Sigmoid colon (tissue), 4 donors: ENCODE results near the gene LIMS4.
"Not testable (repeated sequence)": the region's sequence is repeated elsewhere in the genome, so short reads cannot be mapped to it uniquely, and the experiment has no call there.

Experiments used
- POLR2A ChIP-seq, 2 donors: fragments of 450-650 bp; IDR thresholded peaks; one replicate each; pipeline ENCODE4 v1.6.1; 2016; ENCODE audit warnings: antibody characterized with exemption in 2 of 2, mild to moderate bottlenecking in 2 of 2, moderate library complexity in 2 of 2
- POLR2AphosphoS5 ChIP-seq, 4 donors: sonication (generic); formaldehyde crosslinking; IDR thresholded peaks; one replicate each; pipeline ENCODE4 v1.6.1; 2017; ENCODE audit warnings: antibody characterized with exemption in 4 of 4
- TF ChIP-seq, protein P1 (sequence below), 4 experiments: fragments of 450-650 bp in 3 of 4; fragments of 200-600 bp in 1 of 4; IDR thresholded peaks; one replicate each; pipeline ENCODE4 v1.5.1; 2016 to 2019; ENCODE audit warnings: antibody characterized with exemption in 4 of 4, mild to moderate bottlenecking in 3 of 4, moderate library complexity in 2 of 4

DNA sequence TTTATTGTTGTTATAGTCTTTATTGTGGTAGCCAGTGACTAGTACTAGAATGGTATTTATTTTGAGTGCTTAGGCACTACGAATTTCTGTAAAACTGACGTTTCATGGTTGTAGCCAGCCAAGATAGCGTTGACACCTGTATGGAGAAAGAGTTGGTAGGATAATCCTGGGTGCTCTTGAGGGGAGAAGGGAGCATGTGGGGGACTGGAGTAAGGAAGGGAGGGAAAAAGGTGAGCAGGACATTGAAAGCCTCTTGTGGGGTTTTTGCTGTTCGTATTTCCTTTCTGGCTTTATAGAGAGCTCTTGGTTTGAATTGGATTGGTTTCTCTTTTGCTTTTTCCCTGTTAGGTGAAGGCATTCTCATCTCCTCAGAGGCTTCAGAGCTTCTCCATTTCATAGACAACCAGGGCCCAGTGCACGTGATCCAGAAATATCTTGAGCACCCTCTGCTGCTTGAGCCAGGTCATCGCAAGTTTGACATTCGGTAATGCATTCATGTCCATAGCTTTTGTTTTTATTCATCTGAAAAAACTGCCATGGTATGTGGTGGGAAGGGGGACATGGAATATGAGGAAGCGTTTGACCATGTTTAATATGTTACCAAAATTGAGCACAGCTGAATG lies 27.2 kb upstream of the LIMS4 start:
- not testable (repeated sequence) for TF ChIP-seq POLR2A, POLR2AphosphoS5 (IDR thresholded peaks at IDR 0.05)
- TF ChIP-seq, protein P1, sequence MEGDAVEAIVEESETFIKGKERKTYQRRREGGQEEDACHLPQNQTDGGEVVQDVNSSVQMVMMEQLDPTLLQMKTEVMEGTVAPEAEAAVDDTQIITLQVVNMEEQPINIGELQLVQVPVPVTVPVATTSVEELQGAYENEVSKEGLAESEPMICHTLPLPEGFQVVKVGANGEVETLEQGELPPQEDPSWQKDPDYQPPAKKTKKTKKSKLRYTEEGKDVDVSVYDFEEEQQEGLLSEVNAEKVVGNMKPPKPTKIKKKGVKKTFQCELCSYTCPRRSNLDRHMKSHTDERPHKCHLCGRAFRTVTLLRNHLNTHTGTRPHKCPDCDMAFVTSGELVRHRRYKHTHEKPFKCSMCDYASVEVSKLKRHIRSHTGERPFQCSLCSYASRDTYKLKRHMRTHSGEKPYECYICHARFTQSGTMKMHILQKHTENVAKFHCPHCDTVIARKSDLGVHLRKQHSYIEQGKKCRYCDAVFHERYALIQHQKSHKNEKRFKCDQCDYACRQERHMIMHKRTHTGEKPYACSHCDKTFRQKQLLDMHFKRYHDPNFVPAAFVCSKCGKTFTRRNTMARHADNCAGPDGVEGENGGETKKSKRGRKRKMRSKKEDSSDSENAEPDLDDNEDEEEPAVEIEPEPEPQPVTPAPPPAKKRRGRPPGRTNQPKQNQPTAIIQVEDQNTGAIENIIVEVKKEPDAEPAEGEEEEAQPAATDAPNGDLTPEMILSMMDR (IDR thresholded peaks at IDR 0.05), result not testable (repeated sequence)
